SK-N-SH (cell line): ENCODE data around the gene ZNF532.

Experiments
- EP300 ChIP-seq, 2 experiments: IDR thresholded peaks; 2 replicates each; pipeline versions ENCODE4 v1.4.0 to v1.6.1; 2012; ENCODE audit warnings: borderline replicate concordance in 1 of 2, low read depth in 1 of 2, low read length in 1 of 2
- EZH2phosphoT487 ChIP-seq: fragments of 200-600 bp; sonication (generic); IDR thresholded peaks from 2 replicates; pipeline ENCODE4 v1.6.1; 2017; ENCODE audit warnings: low read depth, mixed run types, mild to moderate bottlenecking, antibody characterized with exemption, moderate library complexity, borderline replicate concordance
- FOXM1 ChIP-seq: IDR thresholded peaks from 2 replicates; pipeline ENCODE4 v1.4.0; 2012; ENCODE audit warnings: low read depth, mild to moderate bottlenecking
- GABPA ChIP-seq: IDR thresholded peaks from 2 replicates; pipeline ENCODE4 v1.4.0; 2012; ENCODE audit warnings: low read depth, mild to moderate bottlenecking
- JUND ChIP-seq: IDR thresholded peaks from 2 replicates; pipeline ENCODE4 v1.4.0; 2012
- NFIC ChIP-seq: IDR thresholded peaks from 2 replicates; pipeline ENCODE4 v1.4.0; 2012; ENCODE audit warnings: borderline replicate concordance
- RXRA ChIP-seq: IDR thresholded peaks from 2 replicates; pipeline ENCODE4 v1.4.0; 2012; ENCODE audit warnings: low read depth, mild to moderate bottlenecking, borderline replicate concordance
- TCF12 ChIP-seq: IDR thresholded peaks from 2 replicates; pipeline ENCODE4 v1.4.0; 2012
- TF ChIP-seq, protein P1 (sequence below): fragments of 200-600 bp; sonication (generic); IDR thresholded peaks from 2 replicates; pipeline ENCODE4 v1.6.1; 2017; ENCODE audit warnings: antibody characterized with exemption, mild to moderate bottlenecking, moderate library complexity
- TF ChIP-seq, protein P2 (sequence below): IDR thresholded peaks from 2 replicates; pipeline ENCODE4 v1.4.0; 2012; ENCODE audit warnings: low read depth
- TF ChIP-seq, protein P3 (sequence below): fragments of 150-350 bp; IDR thresholded peaks from 2 replicates; pipeline ENCODE4 v1.6.1; 2017; ENCODE audit warnings: antibody characterized with exemption, low read length, low read depth, borderline replicate concordance
- TF ChIP-seq, protein P4 (sequence below): IDR thresholded peaks from 2 replicates; pipeline ENCODE4 v1.4.0; 2012; ENCODE audit warnings: low read depth, borderline replicate concordance

DNA sequence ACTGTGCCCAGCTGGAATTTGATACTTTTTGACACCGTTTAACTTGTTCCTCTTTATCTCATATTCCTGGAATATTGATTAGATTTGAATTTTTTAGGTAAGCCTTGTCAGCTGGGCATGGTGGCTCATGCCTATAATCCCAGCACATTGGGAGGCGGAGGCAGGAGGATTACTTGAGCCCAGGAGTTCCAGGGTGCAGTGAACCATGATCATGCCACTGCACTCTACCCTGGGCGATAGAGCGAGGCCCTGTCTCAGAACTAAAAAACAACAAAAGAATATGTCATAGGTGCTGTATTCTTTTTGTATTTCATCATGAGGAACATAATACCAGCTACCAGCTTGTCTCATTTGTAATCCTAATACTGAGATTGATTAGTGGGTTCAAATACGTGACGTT, 90.3 kb downstream of the ZNF532 start:
- TF ChIP-seq, protein P1, sequence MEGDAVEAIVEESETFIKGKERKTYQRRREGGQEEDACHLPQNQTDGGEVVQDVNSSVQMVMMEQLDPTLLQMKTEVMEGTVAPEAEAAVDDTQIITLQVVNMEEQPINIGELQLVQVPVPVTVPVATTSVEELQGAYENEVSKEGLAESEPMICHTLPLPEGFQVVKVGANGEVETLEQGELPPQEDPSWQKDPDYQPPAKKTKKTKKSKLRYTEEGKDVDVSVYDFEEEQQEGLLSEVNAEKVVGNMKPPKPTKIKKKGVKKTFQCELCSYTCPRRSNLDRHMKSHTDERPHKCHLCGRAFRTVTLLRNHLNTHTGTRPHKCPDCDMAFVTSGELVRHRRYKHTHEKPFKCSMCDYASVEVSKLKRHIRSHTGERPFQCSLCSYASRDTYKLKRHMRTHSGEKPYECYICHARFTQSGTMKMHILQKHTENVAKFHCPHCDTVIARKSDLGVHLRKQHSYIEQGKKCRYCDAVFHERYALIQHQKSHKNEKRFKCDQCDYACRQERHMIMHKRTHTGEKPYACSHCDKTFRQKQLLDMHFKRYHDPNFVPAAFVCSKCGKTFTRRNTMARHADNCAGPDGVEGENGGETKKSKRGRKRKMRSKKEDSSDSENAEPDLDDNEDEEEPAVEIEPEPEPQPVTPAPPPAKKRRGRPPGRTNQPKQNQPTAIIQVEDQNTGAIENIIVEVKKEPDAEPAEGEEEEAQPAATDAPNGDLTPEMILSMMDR, result no peak
- TF ChIP-seq, protein P2, sequence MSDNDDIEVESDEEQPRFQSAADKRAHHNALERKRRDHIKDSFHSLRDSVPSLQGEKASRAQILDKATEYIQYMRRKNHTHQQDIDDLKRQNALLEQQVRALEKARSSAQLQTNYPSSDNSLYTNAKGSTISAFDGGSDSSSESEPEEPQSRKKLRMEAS, result no peak
- TF ChIP-seq RXRA (no peak), FOXM1 (no peak), NFIC (no peak), TCF12 (no peak), GABPA (no peak), EZH2phosphoT487 (no peak), JUND (no peak), EP300 (IDR thresholded peaks at IDR 0.05; ENCODE audit: borderline replicate concordance in 1 of 2, low read depth in 1 of 2, low read length in 1 of 2) (no peak)
- TF ChIP-seq, protein P3, sequence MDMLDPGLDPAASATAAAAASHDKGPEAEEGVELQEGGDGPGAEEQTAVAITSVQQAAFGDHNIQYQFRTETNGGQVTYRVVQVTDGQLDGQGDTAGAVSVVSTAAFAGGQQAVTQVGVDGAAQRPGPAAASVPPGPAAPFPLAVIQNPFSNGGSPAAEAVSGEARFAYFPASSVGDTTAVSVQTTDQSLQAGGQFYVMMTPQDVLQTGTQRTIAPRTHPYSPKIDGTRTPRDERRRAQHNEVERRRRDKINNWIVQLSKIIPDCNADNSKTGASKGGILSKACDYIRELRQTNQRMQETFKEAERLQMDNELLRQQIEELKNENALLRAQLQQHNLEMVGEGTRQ, result no peak
- TF ChIP-seq, protein P4, sequence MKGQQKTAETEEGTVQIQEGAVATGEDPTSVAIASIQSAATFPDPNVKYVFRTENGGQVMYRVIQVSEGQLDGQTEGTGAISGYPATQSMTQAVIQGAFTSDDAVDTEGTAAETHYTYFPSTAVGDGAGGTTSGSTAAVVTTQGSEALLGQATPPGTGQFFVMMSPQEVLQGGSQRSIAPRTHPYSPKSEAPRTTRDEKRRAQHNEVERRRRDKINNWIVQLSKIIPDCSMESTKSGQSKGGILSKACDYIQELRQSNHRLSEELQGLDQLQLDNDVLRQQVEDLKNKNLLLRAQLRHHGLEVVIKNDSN, result no peak
